ENCODE measurements around the gene ZNF335. TPM values are rescaled to one million over a fixed set of nuclear protein-coding genes. Genes with fewer than 3 reads are reported as not detected.

The ZNF335 gene
- total and polyA plus RNA-seq, 2 donors (not counting 3 experiments of a cell fraction or from before 2014, with no cell fraction given) = 17.3 to 22.8 TPM

DNA sequence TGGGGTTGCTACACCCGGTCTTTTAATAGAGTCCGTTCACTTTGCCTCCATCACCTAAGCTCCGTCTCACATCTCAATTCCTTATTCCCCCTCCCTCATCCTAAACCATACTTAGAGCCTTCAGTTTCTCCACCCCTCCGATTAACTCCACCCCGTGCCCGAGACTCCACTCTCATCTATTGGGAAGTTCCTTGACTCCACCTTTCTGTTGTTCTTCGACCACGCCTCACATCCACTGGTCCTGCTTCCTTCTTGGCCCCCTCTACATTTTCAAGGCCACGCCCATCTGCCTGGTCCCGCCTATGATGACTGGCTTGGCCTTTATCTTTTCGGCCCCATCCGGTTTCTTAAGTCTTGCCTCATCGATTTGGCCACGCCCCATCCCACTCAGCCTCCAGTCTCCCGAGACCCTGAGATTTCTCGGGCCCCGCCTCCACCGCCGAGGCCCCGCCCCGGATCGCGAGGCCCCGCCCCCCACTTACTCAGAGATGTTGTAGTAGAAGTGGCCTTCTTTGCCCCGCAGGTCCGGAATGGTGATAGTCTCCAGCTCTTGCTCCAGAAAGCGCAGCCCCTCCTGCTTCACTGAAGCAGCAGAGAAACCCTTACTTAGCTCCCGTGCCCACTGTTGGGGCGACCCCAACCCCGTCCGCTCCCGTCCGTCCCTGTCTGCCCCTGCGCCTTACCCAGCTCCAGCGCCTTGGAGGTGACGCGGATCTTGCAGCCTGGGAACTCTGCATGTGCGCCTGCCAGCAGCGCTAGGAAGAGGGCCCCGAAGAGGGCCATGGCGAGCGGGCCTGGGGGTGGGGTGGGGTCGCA lies 61.1 kb downstream of the ZNF335 start:
- H3K27me3 ChIP-seq (ENCODE audit: control insufficient read depth in 2 of 2, insufficient read depth in 2 of 2, low read length in 2 of 2) = no peaks in the 10 kb centered on the region
- no peaks in the 10 kb centered on the region for H3K79me2 ChIP-seq (ENCODE audit: control insufficient read depth, insufficient read depth, low read length)
- H4K20me1 ChIP-seq (replicated peaks; ENCODE audit: control insufficient read depth, extremely low read depth, insufficient read depth, low read length) = no peaks in the 10 kb centered on the region
- dilution Hi-C loops (cut with MboI; ENCODE audit: extremely low pct_ligation_motif_present, low sequenced_read_pairs) (no loop called here), intact Hi-C loops (cut with micrococcal nuclease) (loop anchor here (1.0 to 10.0 kb wide), 6 partner anchors 8 to 566 kb away; partner anchors contain the start of genes ACOT8, CTSA, NEURL2 and SDC4)
- H3K27ac ChIP-seq (ENCODE audit: insufficient read depth, low read depth, low read length) = peak overlapping the region; percentile 43
- H2AFZ ChIP-seq (ENCODE audit: low read depth, low read length) = peak overlapping the region; percentile 38
- peak overlapping the region; percentile 6 to 62 (median 37) for H3K4me3 ChIP-seq (replicated peaks in 1 of 3; ENCODE audit: insufficient read depth in 1 of 3, low read depth in 1 of 3, low read length in 3 of 3)
- DNase-seq (ENCODE audit: low read depth, low spot score) (peak; percentile 100), FAIRE-seq (peak; percentile 98)
- peaks cover 28% of the 10 kb centered on the region for H3K4me1 ChIP-seq (ENCODE audit: control insufficient read depth, extremely low read depth, insufficient read depth, low read length)
- no peaks in the 10 kb centered on the region for H3K9me3 ChIP-seq (replicated peaks; ENCODE audit: control insufficient read depth, insufficient read depth, low read length)
- peak overlapping the region; percentile 44 for H3K9ac ChIP-seq (replicated peaks; ENCODE audit: extremely low read depth, insufficient read depth, low read length)
- H3K9me1 ChIP-seq (replicated peaks; ENCODE audit: control insufficient read depth, extremely low read depth, insufficient read depth, low read length) = no peaks in the 10 kb centered on the region
- BruUV-seq (replicated peaks) = TSS peak; percentile 72
- H3K4me2 ChIP-seq (ENCODE audit: insufficient read depth, low read length) = peak overlapping the region; percentile 66
- no peak for TF ChIP-seq FOS (IDR thresholded peaks at IDR 0.05; ENCODE audit: borderline replicate concordance, insufficient read depth, low read length)
- no peak for TF ChIP-seq MYC (IDR thresholded peaks at IDR 0.05; ENCODE audit: low read depth, low read length)
- TF ChIP-seq EZH2 (IDR thresholded peaks at IDR 0.05; ENCODE audit: borderline replicate concordance, low read depth, low read length, severe bottlenecking) = no peak
- TF ChIP-seq, protein P1, sequence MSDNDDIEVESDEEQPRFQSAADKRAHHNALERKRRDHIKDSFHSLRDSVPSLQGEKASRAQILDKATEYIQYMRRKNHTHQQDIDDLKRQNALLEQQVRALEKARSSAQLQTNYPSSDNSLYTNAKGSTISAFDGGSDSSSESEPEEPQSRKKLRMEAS (IDR thresholded peaks at IDR 0.05; ENCODE audit: insufficient read depth, insufficient read length) = no peak
- TF ChIP-seq POLR2AphosphoS5 (IDR thresholded peaks at IDR 0.05; ENCODE audit: insufficient read depth, low read depth, low read length) = peak; percentile 42
- TF ChIP-seq POLR2A (IDR thresholded peaks at IDR 0.05; ENCODE audit: low read depth, low read length) = peak; percentile 30
- TF ChIP-seq JUN (IDR thresholded peaks at IDR 0.05; ENCODE audit: borderline replicate concordance, insufficient read depth, insufficient read length, low read depth) = no peak
- TF ChIP-seq GATA2 (IDR thresholded peaks at IDR 0.05; ENCODE audit: insufficient read depth, insufficient read length, low read depth, low read length) = no peak
- TF ChIP-seq CTCF (IDR thresholded peaks at IDR 0.05; ENCODE audit: extremely low read depth in 1 of 2, insufficient read depth in 1 of 2, low read depth in 1 of 2, low read length in 2 of 2) = no peak
- ChIA-PET POLR2A (interaction anchor here (0.5 to 3.8 kb wide), 4 partner anchors 13 to 97 kb away, joined by 3 to 22 read pairs (median 6); partner anchors contain the start of gene PCIF1), CTCF (interaction anchor here (1.0 to 5.0 kb wide), 6 partner anchors 9 to 28 kb away, joined by 3 to 22 read pairs (median 8); partner anchors contain the start of genes CTSA, NEURL2 and PCIF1)
- peaks cover 0 to 7% of the 10 kb centered on the region in 2 experiments for H3K36me3 ChIP-seq (ENCODE audit: control insufficient read depth in 2 of 2, extremely low read depth in 1 of 2, insufficient read depth in 2 of 2, low read length in 2 of 2)
